ENCODE data around the gene GTF3C1.

The GTF3C1 gene

DNA sequence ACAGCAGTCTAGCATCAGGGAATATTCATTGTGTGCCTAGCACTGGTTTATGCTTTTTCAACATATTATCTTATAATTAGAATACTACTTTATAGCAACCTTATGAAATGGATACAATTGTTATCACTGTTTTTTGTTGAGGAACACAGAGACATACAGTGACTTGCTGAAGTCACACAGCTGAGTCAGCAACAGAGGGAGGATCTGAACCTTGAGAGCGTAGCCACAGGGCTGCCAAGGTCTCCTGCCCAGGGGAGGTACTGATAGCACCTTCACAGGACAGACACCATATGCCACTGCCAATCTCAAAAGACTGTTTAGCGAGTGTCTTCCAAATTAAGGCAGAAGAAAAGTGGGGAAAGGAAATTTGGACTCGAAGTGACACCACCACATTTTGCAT lies 63.0 kb downstream of the GTF3C1 start:
- Histone ChIP-seq H3K9me3 (replicated peaks; ENCODE audit: insufficient read depth, low read length) (no peaks in the 10 kb centered on the region), H3K79me2 (ENCODE audit: low read length) (no peaks in the 10 kb centered on the region), H4K20me1 (ENCODE audit: insufficient read depth, low read length) (no peaks in the 10 kb centered on the region), H3K36me3 (replicated peaks; ENCODE audit: insufficient read depth, low read length) (peaks cover 3% of the 10 kb centered on the region; the same call in 1 of the 2 replicates), H2AFZ (ENCODE audit: low read length) (no peak overlapping the region), H3K9me2 (replicated peaks; ENCODE audit: insufficient read depth, low read length) (no peaks in the 10 kb centered on the region), H3K9ac (ENCODE audit: low read length) (no peak overlapping the region), H3K4me3 (ENCODE audit: low read length) (no peak overlapping the region), H3K4me2 (ENCODE audit: low read depth, low read length) (no peak overlapping the region), H3F3A (ENCODE audit: insufficient read depth, low read length) (no peaks in the 10 kb centered on the region), H3K4me1 (ENCODE audit: low read length) (no peaks in the 10 kb centered on the region), H3K27ac (ENCODE audit: low read length) (no peak overlapping the region), H3K27me3 (replicated peaks; ENCODE audit: insufficient read depth, low read length) (no peaks in the 10 kb centered on the region)
- TF ChIP-seq, protein P1, sequence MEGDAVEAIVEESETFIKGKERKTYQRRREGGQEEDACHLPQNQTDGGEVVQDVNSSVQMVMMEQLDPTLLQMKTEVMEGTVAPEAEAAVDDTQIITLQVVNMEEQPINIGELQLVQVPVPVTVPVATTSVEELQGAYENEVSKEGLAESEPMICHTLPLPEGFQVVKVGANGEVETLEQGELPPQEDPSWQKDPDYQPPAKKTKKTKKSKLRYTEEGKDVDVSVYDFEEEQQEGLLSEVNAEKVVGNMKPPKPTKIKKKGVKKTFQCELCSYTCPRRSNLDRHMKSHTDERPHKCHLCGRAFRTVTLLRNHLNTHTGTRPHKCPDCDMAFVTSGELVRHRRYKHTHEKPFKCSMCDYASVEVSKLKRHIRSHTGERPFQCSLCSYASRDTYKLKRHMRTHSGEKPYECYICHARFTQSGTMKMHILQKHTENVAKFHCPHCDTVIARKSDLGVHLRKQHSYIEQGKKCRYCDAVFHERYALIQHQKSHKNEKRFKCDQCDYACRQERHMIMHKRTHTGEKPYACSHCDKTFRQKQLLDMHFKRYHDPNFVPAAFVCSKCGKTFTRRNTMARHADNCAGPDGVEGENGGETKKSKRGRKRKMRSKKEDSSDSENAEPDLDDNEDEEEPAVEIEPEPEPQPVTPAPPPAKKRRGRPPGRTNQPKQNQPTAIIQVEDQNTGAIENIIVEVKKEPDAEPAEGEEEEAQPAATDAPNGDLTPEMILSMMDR (IDR thresholded peaks at IDR 0.05; ENCODE audit: low read length), result no peak
- TF ChIP-seq EZH2phosphoT487 (IDR thresholded peaks at IDR 0.05; ENCODE audit: low read length) (no peak), EZH2 (optimal IDR thresholded peaks at IDR 0.05; ENCODE audit: low read depth, low read length) (no peak)
- no peak for DNase-seq

GRCh38 chr16:27486344-27486743 lies 63.4 kb downstream of the GTF3C1 start:
- H3K79me2 ChIP-seq (ENCODE audit: low read length), result no peaks in the 10 kb centered on the region
- H3F3A ChIP-seq (ENCODE audit: insufficient read depth, low read length), result no peaks in the 10 kb centered on the region
- peaks cover 3% of the 10 kb centered on the region; the same call in 1 of the 2 replicates for H3K36me3 ChIP-seq (replicated peaks; ENCODE audit: insufficient read depth, low read length)
- H3K27me3 ChIP-seq (replicated peaks; ENCODE audit: insufficient read depth, low read length), result no peaks in the 10 kb centered on the region
- H3K27ac ChIP-seq (ENCODE audit: low read length), result no peak overlapping the region
- no peak overlapping the region for H3K4me3 ChIP-seq (ENCODE audit: low read length)
- no peaks in the 10 kb centered on the region for H4K20me1 ChIP-seq (ENCODE audit: insufficient read depth, low read length)
- H3K9ac ChIP-seq (ENCODE audit: low read length), result no peak overlapping the region
- H3K9me2 ChIP-seq (replicated peaks; ENCODE audit: insufficient read depth, low read length), result no peaks in the 10 kb centered on the region
- H3K4me2 ChIP-seq (ENCODE audit: low read depth, low read length), result no peak overlapping the region
- no peak for DNase-seq
- H3K9me3 ChIP-seq (replicated peaks; ENCODE audit: insufficient read depth, low read length), result no peaks in the 10 kb centered on the region
- TF ChIP-seq, protein P1 (IDR thresholded peaks at IDR 0.05; ENCODE audit: low read length), result no peak
- TF ChIP-seq EZH2phosphoT487 (IDR thresholded peaks at IDR 0.05; ENCODE audit: low read length), result no peak
- TF ChIP-seq EZH2 (optimal IDR thresholded peaks at IDR 0.05; ENCODE audit: low read depth, low read length), result no peak
- H2AFZ ChIP-seq (ENCODE audit: low read length), result no peak overlapping the region
- no peaks in the 10 kb centered on the region for H3K4me1 ChIP-seq (ENCODE audit: low read length)

- Histone ChIP-seq H4K20me1 (ENCODE audit: insufficient read depth, low read length) (no peaks in the 10 kb centered on the region), H3K79me2 (ENCODE audit: low read length) (no peaks in the 10 kb centered on the region), H3K9ac (ENCODE audit: low read length) (no peak overlapping the region), H2AFZ (ENCODE audit: low read length) (no peak overlapping the region), H3K9me2 (replicated peaks; ENCODE audit: insufficient read depth, low read length) (no peaks in the 10 kb centered on the region), H3K4me3 (ENCODE audit: low read length) (no peak overlapping the region), H3K4me2 (ENCODE audit: low read depth, low read length) (no peak overlapping the region), H3K36me3 (replicated peaks; ENCODE audit: insufficient read depth, low read length) (peaks cover 3% of the 10 kb centered on the region; the same call in 1 of the 2 replicates), H3F3A (ENCODE audit: insufficient read depth, low read length) (no peaks in the 10 kb centered on the region), H3K4me1 (ENCODE audit: low read length) (no peaks in the 10 kb centered on the region), H3K27ac (ENCODE audit: low read length) (no peak overlapping the region), H3K9me3 (replicated peaks; ENCODE audit: insufficient read depth, low read length) (no peaks in the 10 kb centered on the region), H3K27me3 (replicated peaks; ENCODE audit: insufficient read depth, low read length) (no peaks in the 10 kb centered on the region)
- TF ChIP-seq, protein P1 (IDR thresholded peaks at IDR 0.05; ENCODE audit: low read length), result no peak
- TF ChIP-seq EZH2 (optimal IDR thresholded peaks at IDR 0.05; ENCODE audit: low read depth, low read length) (no peak), EZH2phosphoT487 (IDR thresholded peaks at IDR 0.05; ENCODE audit: low read length) (no peak)
- DNase-seq, result no peak
These were observed 63.9 kb downstream of the GTF3C1 start for GRCh38 chr16:27485811-27486210.

All from MM.1S (cell line).